B cell (primary cell): ENCODE measurements around the gene AGPAT1.

Source experiments
- CTCF ChIP-seq: fragments of 200-600 bp; IDR thresholded peaks from one replicate; pipeline ENCODE4 v1.8.0; 2022; ENCODE audit warnings: antibody characterized with exemption, mild to moderate bottlenecking
- EZH2 ChIP-seq: IDR thresholded peaks from 2 replicates; pipeline ENCODE4 v1.6.1; 2012; ENCODE audit warnings: borderline replicate concordance, low read depth, mild to moderate bottlenecking, moderate library complexity, low read length; ENCODE audit not compliant: insufficient read depth, poor library complexity, severe bottlenecking

DNA sequence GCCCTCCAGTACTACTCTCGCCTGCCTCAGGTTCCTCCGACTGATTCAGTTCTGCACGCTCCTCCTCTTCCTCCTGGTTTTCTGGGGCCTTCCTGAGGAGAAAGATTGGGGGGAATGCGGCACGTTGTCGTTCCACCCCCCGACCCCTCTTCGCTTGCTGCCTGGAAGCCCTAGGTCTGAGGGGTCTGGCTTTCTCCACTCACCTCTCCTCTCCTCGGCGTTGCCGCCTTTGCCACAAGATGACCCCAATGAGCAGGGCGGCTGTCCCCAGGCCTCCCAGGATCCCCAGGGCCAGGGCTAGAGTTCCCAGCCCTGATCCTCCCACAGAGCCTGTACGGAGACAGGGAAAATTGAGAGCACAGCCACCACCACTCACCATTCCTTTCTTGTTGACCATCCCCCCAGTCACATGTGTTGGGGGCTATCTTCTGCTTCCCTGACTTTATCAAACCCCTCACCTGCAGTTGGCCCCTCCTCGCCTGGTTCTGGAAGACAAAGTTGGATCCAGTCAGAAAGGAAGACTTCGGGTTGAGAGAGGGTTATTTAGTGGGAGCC is 5.3 kb upstream of the AGPAT1 start:
- TF ChIP-seq CTCF (no peak), EZH2 (no peak)
